Stimulated activated effector memory CD8-positive, alpha-beta T cell treated with anti-CD3 and anti-CD28 coated beads, Interleukin-12 subunit alpha, Interleukin-12 subunit beta, amount 100 ng/mL, for 72 hours (primary cell): ENCODE measurements around the gene KCNAB1.
"Not testable (repeated sequence)": the region's sequence is repeated elsewhere in the genome, so short reads cannot be mapped to it uniquely, and the experiment has no call there.

Experiments
- ATAC-seq: fragments of 150-1000 bp; cut with Tn5 transposase; 2 replicates; pipeline ENCODE4 v1.10.0; 2021
- DNase-seq, 2 donors: peaks; one replicate each; pipeline ENCODE4 v3.0.0; 2021 to 2022; ENCODE audit warnings: low spot score in 2 of 2
- H3K27ac Mint-ChIP-seq: one replicate; pipeline ENCODE4 v1.8.0; 2022; ENCODE audit warnings: mild to moderate bottlenecking, mixed read lengths
- H3K36me3 Mint-ChIP-seq: one replicate; pipeline ENCODE4 v1.8.0; 2022; ENCODE audit warnings: mild to moderate bottlenecking, mixed read lengths
- H3K4me1 Mint-ChIP-seq: one replicate; pipeline ENCODE4 v1.8.0; 2022; ENCODE audit warnings: mixed read lengths
- H3K4me3 Mint-ChIP-seq: one replicate; pipeline ENCODE4 v1.8.0; 2022; ENCODE audit warnings: mild to moderate bottlenecking, mixed read lengths
- H3K9me3 Mint-ChIP-seq: one replicate; pipeline ENCODE4 v1.8.0; 2022; ENCODE audit warnings: mixed read lengths

The KCNAB1 gene

GRCh38 chr3:156250550-156250949 lies 130.2 kb downstream of the KCNAB1 start:
- H3K9me3 Mint-ChIP-seq, result no peaks in the 10 kb centered on the region
- H3K36me3 Mint-ChIP-seq, result no peaks in the 10 kb centered on the region
- H3K4me3 Mint-ChIP-seq, result no peak overlapping the region
- ATAC-seq (no peak), DNase-seq (no peak)
- H3K4me1 Mint-ChIP-seq, result no peaks in the 10 kb centered on the region
- H3K27ac Mint-ChIP-seq, result no peak overlapping the region

- ATAC-seq (no peak), DNase-seq (no peak)
- no peak overlapping the region for H3K4me3 Mint-ChIP-seq
- H3K27ac Mint-ChIP-seq, result no peak overlapping the region
- H3K4me1 Mint-ChIP-seq, result no peaks in the 10 kb centered on the region
- H3K36me3 Mint-ChIP-seq, result no peaks in the 10 kb centered on the region
- no peaks in the 10 kb centered on the region for H3K9me3 Mint-ChIP-seq
Observed at GRCh38 chr3:156251424-156251823, 131.0 kb downstream of the KCNAB1 start.

- Mint-ChIP-seq H3K36me3 (no peaks in the 10 kb centered on the region), H3K4me3 (no peak overlapping the region), H3K27ac (no peak overlapping the region), H3K9me3 (no peaks in the 10 kb centered on the region), H3K4me1 (no peaks in the 10 kb centered on the region)
- no peak for ATAC-seq
- no peak for DNase-seq
Observed at GRCh38 chr3:156252656-156253055, 132.3 kb downstream of the KCNAB1 start.

- Mint-ChIP-seq H3K36me3 (no peaks in the 10 kb centered on the region), H3K4me1 (no peaks in the 10 kb centered on the region), H3K4me3 (no peak overlapping the region), H3K9me3 (no peaks in the 10 kb centered on the region), H3K27ac (no peak overlapping the region)
- no peak for DNase-seq
- ATAC-seq, result no peak
Observed at GRCh38 chr3:156253150-156253549, 132.8 kb downstream of the KCNAB1 start.

- H3K27ac Mint-ChIP-seq, result no peak overlapping the region
- H3K9me3 Mint-ChIP-seq, result no peaks in the 10 kb centered on the region
- no peaks in the 10 kb centered on the region for H3K4me1 Mint-ChIP-seq
- ATAC-seq (no peak), DNase-seq (no peak)
- no peak overlapping the region for H3K4me3 Mint-ChIP-seq
- no peaks in the 10 kb centered on the region for H3K36me3 Mint-ChIP-seq
Observed at GRCh38 chr3:156256256-156256655, 135.9 kb downstream of the KCNAB1 start.

- Mint-ChIP-seq H3K4me1 (no peaks in the 10 kb centered on the region), H3K27ac (no peak overlapping the region), H3K9me3 (no peaks in the 10 kb centered on the region), H3K4me3 (no peak overlapping the region), H3K36me3 (no peaks in the 10 kb centered on the region)
- DNase-seq (no peak), ATAC-seq (no peak)
Observed at GRCh38 chr3:156256945-156257344, 136.6 kb downstream of the KCNAB1 start.

- no peak overlapping the region for H3K27ac Mint-ChIP-seq
- DNase-seq (no peak), ATAC-seq (no peak)
- H3K4me3 Mint-ChIP-seq, result no peak overlapping the region
- H3K9me3 Mint-ChIP-seq, result no peaks in the 10 kb centered on the region
- no peaks in the 10 kb centered on the region for H3K4me1 Mint-ChIP-seq
- no peaks in the 10 kb centered on the region for H3K36me3 Mint-ChIP-seq
Observed at GRCh38 chr3:156258301-156258700, 137.9 kb downstream of the KCNAB1 start.

- H3K27ac Mint-ChIP-seq, result peak overlapping the region; percentile 5
Observed at GRCh38 chr3:156259896-156260295, 139.5 kb downstream of the KCNAB1 start.

GRCh38 chr3:156260331-156260730 lies 140.0 kb downstream of the KCNAB1 start:
- Mint-ChIP-seq H3K27ac (no peak overlapping the region), H3K36me3 (no peaks in the 10 kb centered on the region), H3K4me3 (no peak overlapping the region), H3K9me3 (no peaks in the 10 kb centered on the region), H3K4me1 (no peaks in the 10 kb centered on the region)
- DNase-seq (no peak), ATAC-seq (no peak)

More at GRCh38 chr3:156259896-156260295, 139.5 kb downstream of the KCNAB1 start:
- Mint-ChIP-seq H3K4me1 (no peaks in the 10 kb centered on the region), H3K9me3 (no peaks in the 10 kb centered on the region), H3K4me3 (no peak overlapping the region), H3K36me3 (no peaks in the 10 kb centered on the region)
- ATAC-seq (no peak), DNase-seq (no peak)

- DNase-seq (no peak), ATAC-seq (no peak)
- H3K9me3 Mint-ChIP-seq, result no peaks in the 10 kb centered on the region
Observed at GRCh38 chr3:156264771-156265170, 144.4 kb downstream of the KCNAB1 start.

GRCh38 chr3:156271508-156271907 lies 151.1 kb downstream of the KCNAB1 start:
- Mint-ChIP-seq H3K4me3 (no peak overlapping the region), H3K36me3 (no peaks in the 10 kb centered on the region), H3K4me1 (no peaks in the 10 kb centered on the region), H3K9me3 (peaks cover 5% of the 10 kb centered on the region), H3K27ac (no peak overlapping the region)
- no peak for ATAC-seq
- no peak for DNase-seq

More at GRCh38 chr3:156264771-156265170, 144.4 kb downstream of the KCNAB1 start:
- H3K27ac Mint-ChIP-seq, result no peak overlapping the region
- H3K36me3 Mint-ChIP-seq, result no peaks in the 10 kb centered on the region
- H3K4me3 Mint-ChIP-seq, result no peak overlapping the region
- H3K4me1 Mint-ChIP-seq, result no peaks in the 10 kb centered on the region

GRCh38 chr3:156271995-156272719 lies 151.8 kb downstream of the KCNAB1 start:
- DNase-seq, result no peak
- Mint-ChIP-seq H3K4me1 (no peaks in the 10 kb centered on the region), H3K9me3 (peaks cover 5% of the 10 kb centered on the region), H3K4me3 (no peak overlapping the region), H3K36me3 (no peaks in the 10 kb centered on the region), H3K27ac (no peak overlapping the region)
- ATAC-seq, result no peak

- Mint-ChIP-seq H3K36me3 (no peaks in the 10 kb centered on the region), H3K4me1 (no peaks in the 10 kb centered on the region), H3K4me3 (no peak overlapping the region), H3K9me3 (peaks cover 5% of the 10 kb centered on the region), H3K27ac (no peak overlapping the region)
- ATAC-seq (no peak), DNase-seq (no peak)
Observed at GRCh38 chr3:156273111-156273694, 152.8 kb downstream of the KCNAB1 start.

- Mint-ChIP-seq H3K4me3 (no peak overlapping the region), H3K4me1 (no peaks in the 10 kb centered on the region), H3K9me3 (peaks cover 5% of the 10 kb centered on the region), H3K36me3 (no peaks in the 10 kb centered on the region), H3K27ac (no peak overlapping the region)
- no peak for ATAC-seq
- DNase-seq, result no peak
Observed at GRCh38 chr3:156274791-156275190, 154.4 kb downstream of the KCNAB1 start.

GRCh38 chr3:156284637-156285036 lies 164.3 kb downstream of the KCNAB1 start:
- H3K36me3 Mint-ChIP-seq, DNase-seq, H3K4me1 Mint-ChIP-seq, H3K4me3 Mint-ChIP-seq, H3K27ac Mint-ChIP-seq, ATAC-seq, H3K9me3 Mint-ChIP-seq: not testable (repeated sequence)

- ATAC-seq (no peak), DNase-seq (no peak)
- Mint-ChIP-seq H3K9me3 (no peaks in the 10 kb centered on the region), H3K4me1 (no peaks in the 10 kb centered on the region), H3K4me3 (no peak overlapping the region), H3K27ac (no peak overlapping the region), H3K36me3 (no peaks in the 10 kb centered on the region)
Observed at GRCh38 chr3:156285626-156286025, 165.2 kb downstream of the KCNAB1 start.
